Esophagus squamous epithelium (tissue), 4 donors: ENCODE data around the gene ASPM.

Source experiments
- CTCF ChIP-seq, 6 experiments: fragments of 450-650 bp in 4 of 6; fragments of 200-600 bp in 2 of 6; sonication (generic) in 2 of 6; IDR thresholded peaks; one replicate each; pipeline ENCODE4 v1.5.1; 2016 to 2019; ENCODE audit warnings: antibody characterized with exemption in 6 of 6, mild to moderate bottlenecking in 4 of 6, moderate library complexity in 4 of 6
- POLR2A ChIP-seq, 4 donors: fragments of 450-650 bp; IDR thresholded peaks; one replicate each; pipeline ENCODE4 v1.6.1; 2017; ENCODE audit warnings: antibody characterized with exemption in 4 of 4, mild to moderate bottlenecking in 4 of 4, moderate library complexity in 3 of 4

- TF ChIP-seq CTCF (IDR thresholded peaks at IDR 0.05) (no peak), POLR2A (IDR thresholded peaks at IDR 0.05) (no peak)
Observed at GRCh38 chr1:197049100-197049499, 97.4 kb downstream of the ASPM start.
